Measurements from ENCODE around the gene GORASP2.
A peak's percentile ranks its signal among the peaks of the same experiment; 100 is the strongest.

GORASP2 gene

GRCh38 chr2:170971071-170971470 is 42.0 kb downstream of the GORASP2 start:
- Histone ChIP-seq H3K27ac (no peak overlapping the region), H3K4me3 (no peak overlapping the region)
- DNase-seq (ENCODE audit: low spot score) = no peak
- TF ChIP-seq, protein P1, sequence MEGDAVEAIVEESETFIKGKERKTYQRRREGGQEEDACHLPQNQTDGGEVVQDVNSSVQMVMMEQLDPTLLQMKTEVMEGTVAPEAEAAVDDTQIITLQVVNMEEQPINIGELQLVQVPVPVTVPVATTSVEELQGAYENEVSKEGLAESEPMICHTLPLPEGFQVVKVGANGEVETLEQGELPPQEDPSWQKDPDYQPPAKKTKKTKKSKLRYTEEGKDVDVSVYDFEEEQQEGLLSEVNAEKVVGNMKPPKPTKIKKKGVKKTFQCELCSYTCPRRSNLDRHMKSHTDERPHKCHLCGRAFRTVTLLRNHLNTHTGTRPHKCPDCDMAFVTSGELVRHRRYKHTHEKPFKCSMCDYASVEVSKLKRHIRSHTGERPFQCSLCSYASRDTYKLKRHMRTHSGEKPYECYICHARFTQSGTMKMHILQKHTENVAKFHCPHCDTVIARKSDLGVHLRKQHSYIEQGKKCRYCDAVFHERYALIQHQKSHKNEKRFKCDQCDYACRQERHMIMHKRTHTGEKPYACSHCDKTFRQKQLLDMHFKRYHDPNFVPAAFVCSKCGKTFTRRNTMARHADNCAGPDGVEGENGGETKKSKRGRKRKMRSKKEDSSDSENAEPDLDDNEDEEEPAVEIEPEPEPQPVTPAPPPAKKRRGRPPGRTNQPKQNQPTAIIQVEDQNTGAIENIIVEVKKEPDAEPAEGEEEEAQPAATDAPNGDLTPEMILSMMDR (IDR thresholded peaks at IDR 0.05) = no peak

GRCh38 chr2:170972296-170973224 is 43.5 kb downstream of the GORASP2 start:
- no peak for DNase-seq (ENCODE audit: low spot score)
- H3K4me3 ChIP-seq = peak overlapping the region; percentile 83
- TF ChIP-seq, protein P1 (IDR thresholded peaks at IDR 0.05) = no peak
- H3K27ac ChIP-seq = no peak overlapping the region

GRCh38 chr2:170973225-170973491 is 44.1 kb downstream of the GORASP2 start:
- TF ChIP-seq, protein P1 (IDR thresholded peaks at IDR 0.05) = no peak
- Histone ChIP-seq H3K27ac (no peak overlapping the region), H3K4me3 (peak overlapping the region; percentile 83)
- DNase-seq (ENCODE audit: low spot score) = no peak

- peak; percentile 86 for DNase-seq (ENCODE audit: low spot score)
- H3K4me3 ChIP-seq = peak overlapping the region; percentile 83
- H3K27ac ChIP-seq = peak overlapping the region; percentile 66 to 79
- TF ChIP-seq, protein P1 (IDR thresholded peaks at IDR 0.05) = peak; percentile 83
These were observed 44.6 kb downstream of the GORASP2 start for GRCh38 chr2:170973492-170974303.

DNA sequence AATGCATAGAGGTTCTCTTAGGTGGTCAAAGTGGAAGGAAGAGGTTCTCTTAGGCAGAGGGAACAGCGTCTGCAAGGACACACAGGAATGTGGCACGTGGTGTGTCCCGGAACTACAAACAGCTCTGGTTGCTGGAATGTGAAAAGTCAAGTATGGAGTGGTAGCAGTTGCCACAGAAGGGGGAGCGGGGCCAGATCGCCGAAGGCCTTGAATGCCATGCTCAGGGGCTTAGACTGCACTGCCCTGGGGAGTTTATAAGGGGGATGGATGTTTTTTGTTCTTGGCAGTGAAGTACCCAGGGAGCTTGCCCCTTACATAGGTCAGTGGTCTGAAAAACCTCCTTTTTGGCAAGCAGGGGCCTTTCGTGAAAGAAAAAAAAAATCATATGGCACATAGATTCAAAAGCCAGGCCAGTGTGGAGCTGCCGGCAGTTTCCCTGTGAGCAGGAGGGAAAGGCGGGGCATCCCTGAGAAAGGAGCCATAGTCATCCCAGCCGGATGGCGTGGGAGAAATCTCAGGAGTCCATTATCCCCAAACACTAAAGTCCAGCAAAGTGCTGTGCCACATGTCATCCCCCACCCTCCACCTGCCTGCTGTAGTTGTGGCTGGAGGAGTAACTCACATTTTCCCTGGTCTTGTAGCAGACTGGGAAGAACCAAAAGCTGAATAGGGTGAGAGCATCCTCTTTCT is 45.4 kb downstream of the GORASP2 start:
- H3K27ac ChIP-seq = no peak overlapping the region
- TF ChIP-seq, protein P1 (IDR thresholded peaks at IDR 0.05) = no peak
- H3K4me3 ChIP-seq = peak overlapping the region; percentile 83
- no peak for DNase-seq (ENCODE audit: low spot score)

- Histone ChIP-seq H3K4me3 (no peak overlapping the region), H3K27ac (no peak overlapping the region)
- TF ChIP-seq, protein P1 (IDR thresholded peaks at IDR 0.05) = no peak
- no peak for DNase-seq (ENCODE audit: low spot score)
These were observed 46.3 kb downstream of the GORASP2 start for GRCh38 chr2:170975127-170975942.

Data from coronary artery (tissue), 2 donors.